Body of pancreas (tissue), 4 donors: ENCODE data around the gene APOC4.

ENCODE experiments used
- POLR2A ChIP-seq, 3 donors: fragments of 450-650 bp; IDR thresholded peaks; one replicate each; pipeline ENCODE4 v1.6.1; 2016; ENCODE audit warnings: antibody characterized with exemption in 3 of 3, mild to moderate bottlenecking in 2 of 3
- TF ChIP-seq, protein P1 (sequence below), 7 experiments: fragments of 450-650 bp in 4 of 7; fragments of 200-600 bp in 3 of 7; sonication (generic) in 3 of 7; IDR thresholded peaks; one replicate each; pipeline ENCODE4 v1.5.1; 2016 to 2019; ENCODE audit warnings: antibody characterized with exemption in 7 of 7

DNA sequence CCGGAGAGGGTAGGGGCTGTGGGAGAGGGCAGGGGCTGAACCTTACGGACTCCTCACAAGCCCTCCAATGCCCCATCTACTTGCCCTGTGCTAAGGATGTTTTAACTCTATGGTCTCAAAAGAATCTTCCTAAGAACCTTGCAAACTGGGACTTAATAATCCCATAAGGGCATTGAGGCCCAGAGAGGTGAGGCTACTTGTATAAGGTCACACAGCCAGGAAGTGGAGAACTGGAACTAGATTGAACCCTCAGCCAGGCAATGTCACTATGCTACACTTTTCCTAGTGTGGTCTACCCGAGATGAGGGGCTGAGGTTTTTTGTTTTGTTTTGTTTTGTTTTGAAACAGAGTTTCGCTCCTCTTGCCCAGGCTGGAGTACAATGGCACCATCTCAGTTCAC lies 10.5 kb upstream of the APOC4 start:
- TF ChIP-seq, protein P1, sequence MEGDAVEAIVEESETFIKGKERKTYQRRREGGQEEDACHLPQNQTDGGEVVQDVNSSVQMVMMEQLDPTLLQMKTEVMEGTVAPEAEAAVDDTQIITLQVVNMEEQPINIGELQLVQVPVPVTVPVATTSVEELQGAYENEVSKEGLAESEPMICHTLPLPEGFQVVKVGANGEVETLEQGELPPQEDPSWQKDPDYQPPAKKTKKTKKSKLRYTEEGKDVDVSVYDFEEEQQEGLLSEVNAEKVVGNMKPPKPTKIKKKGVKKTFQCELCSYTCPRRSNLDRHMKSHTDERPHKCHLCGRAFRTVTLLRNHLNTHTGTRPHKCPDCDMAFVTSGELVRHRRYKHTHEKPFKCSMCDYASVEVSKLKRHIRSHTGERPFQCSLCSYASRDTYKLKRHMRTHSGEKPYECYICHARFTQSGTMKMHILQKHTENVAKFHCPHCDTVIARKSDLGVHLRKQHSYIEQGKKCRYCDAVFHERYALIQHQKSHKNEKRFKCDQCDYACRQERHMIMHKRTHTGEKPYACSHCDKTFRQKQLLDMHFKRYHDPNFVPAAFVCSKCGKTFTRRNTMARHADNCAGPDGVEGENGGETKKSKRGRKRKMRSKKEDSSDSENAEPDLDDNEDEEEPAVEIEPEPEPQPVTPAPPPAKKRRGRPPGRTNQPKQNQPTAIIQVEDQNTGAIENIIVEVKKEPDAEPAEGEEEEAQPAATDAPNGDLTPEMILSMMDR (IDR thresholded peaks at IDR 0.05): no peak
- TF ChIP-seq POLR2A (IDR thresholded peaks at IDR 0.05): no peak
